GM12891 (cell line): ENCODE measurements around the gene KIAA1614.

ENCODE experiments used
- DNase-seq: peaks from one replicate; pipeline ENCODE4 v3.0.0; 2011; ENCODE audit warnings: low spot score; ENCODE audit not compliant: insufficient read length
- FAIRE-seq: peaks from 2 replicates; lab custom pipeline; 2011; peaks lifted over from hg19 to GRCh38; lab: Jason Lieb, UNC
- PAX5 ChIP-seq: IDR thresholded peaks from 2 replicates; pipeline ENCODE4 v1.6.1; 2011; ENCODE audit warnings: low read length, moderate library complexity, mild to moderate bottlenecking; ENCODE audit not compliant: insufficient read depth, severe bottlenecking
- POLR2A ChIP-seq: IDR thresholded peaks from 2 replicates; pipeline ENCODE4 v1.6.1; 2011; ENCODE audit warnings: low read depth, low read length, control low read depth
- POLR2AphosphoS5 ChIP-seq: IDR thresholded peaks from 2 replicates; pipeline ENCODE4 v1.6.1; 2011; ENCODE audit warnings: low read depth, low read length, control low read depth
- POU2F2 ChIP-seq: IDR thresholded peaks from 2 replicates; pipeline ENCODE4 v1.6.1; 2011; ENCODE audit warnings: low read depth, mild to moderate bottlenecking, control low read depth, low read length, moderate library complexity
- SPI1 ChIP-seq: IDR thresholded peaks from 2 replicates; pipeline ENCODE4 v1.6.1; 2011; ENCODE audit warnings: low read depth, low read length, control low read depth
- TAF1 ChIP-seq: IDR thresholded peaks from 2 replicates; pipeline ENCODE4 v1.6.1; 2011; ENCODE audit warnings: low read depth, low read length, control low read depth

KIAA1614 gene

GRCh38 chr1:180939073-180939710, 26.5 kb downstream of the KIAA1614 start:
- no peak for TF ChIP-seq PAX5
- no peak for TF ChIP-seq POLR2AphosphoS5
- TF ChIP-seq POLR2A, result no peak
- no peak for TF ChIP-seq SPI1
- FAIRE-seq (no peak), DNase-seq (no peak)

DNA sequence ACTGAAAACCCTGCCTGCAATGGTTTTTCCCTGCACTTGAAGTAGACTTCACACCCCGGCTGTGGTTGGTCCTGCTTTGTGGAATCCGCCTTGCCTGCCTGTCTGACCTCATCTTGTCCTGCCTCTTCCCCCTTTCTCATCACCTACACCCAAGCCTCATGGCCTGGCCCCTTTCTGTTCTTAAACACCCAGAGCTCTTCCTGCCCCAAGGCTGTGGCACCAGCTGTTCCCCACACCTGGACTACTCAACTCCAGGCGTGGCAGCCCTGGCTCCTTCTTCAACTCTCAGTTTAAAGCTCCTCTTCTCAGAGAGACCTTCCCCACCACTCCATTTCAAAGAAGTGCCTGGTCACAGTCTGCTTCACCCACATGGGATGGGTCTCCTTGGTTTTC, 27.0 kb downstream of the KIAA1614 start:
- no peak for DNase-seq
- no peak for FAIRE-seq
- no peak for TF ChIP-seq SPI1
- TF ChIP-seq POLR2A, result no peak
- TF ChIP-seq POU2F2, result no peak
- no peak for TF ChIP-seq PAX5
- no peak for TF ChIP-seq POLR2AphosphoS5
- TF ChIP-seq TAF1, result no peak

GRCh38 chr1:180940445-180940844, 27.7 kb downstream of the KIAA1614 start:
- DNase-seq (no peak), FAIRE-seq (no peak)
- TF ChIP-seq POLR2AphosphoS5 (no peak), POLR2A (no peak), SPI1 (no peak), PAX5 (no peak), TAF1 (no peak)

GRCh38 chr1:180941518-180942275, 29.0 kb downstream of the KIAA1614 start:
- DNase-seq, result no peak
- TF ChIP-seq TAF1 (no peak), POLR2A (no peak)
- FAIRE-seq, result no peak

DNA sequence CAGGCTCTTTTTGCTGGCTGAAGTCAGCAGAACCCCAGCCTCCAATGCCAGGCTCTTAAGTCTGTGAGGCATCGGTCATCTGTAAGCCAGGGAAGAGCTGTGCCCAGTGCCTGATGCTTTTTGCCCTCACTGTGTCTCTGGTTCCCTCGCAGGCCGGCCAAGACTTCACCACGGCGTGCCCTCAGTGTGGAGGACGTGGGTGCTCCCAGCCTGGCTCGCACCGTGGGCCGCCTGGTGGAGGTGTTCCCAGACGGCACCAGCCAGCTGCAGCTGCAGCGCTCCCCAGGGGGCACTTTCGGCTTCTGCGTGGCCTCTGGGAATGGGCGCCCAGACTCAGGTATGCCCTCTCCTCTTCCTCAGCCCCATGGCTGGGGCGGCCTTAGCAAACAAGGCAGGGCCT, 32.5 kb downstream of the KIAA1614 start:
- no peak for DNase-seq
- no peak for FAIRE-seq
- TF ChIP-seq POU2F2, result no peak
- no peak for TF ChIP-seq PAX5
- no peak for TF ChIP-seq POLR2AphosphoS5
- TF ChIP-seq POLR2A, result no peak
- TF ChIP-seq SPI1, result no peak
- TF ChIP-seq TAF1, result no peak

DNA sequence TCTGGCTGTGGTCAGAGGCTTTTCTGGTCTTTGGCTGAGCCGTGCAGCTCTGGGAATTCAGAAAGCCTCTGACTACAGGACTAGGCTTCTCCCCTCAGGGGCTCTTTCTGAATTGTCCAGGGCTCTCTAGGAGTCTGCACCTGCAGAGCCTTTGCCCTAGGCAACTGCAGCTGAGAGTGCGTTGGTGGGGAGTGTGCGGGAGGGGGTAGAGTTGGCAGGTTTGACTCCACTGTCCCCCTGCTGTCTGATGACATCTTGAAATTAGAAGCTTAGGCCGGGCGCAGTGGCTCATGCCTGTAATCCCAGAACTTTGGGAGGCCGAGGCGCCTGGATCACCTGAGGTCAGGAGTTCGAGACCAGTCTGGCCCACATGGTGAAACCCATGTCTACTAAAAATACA, 32.9 kb downstream of the KIAA1614 start:
- no peak for TF ChIP-seq POU2F2
- TF ChIP-seq POLR2A, result no peak
- no peak for TF ChIP-seq SPI1
- TF ChIP-seq POLR2AphosphoS5, result no peak
- no peak for TF ChIP-seq TAF1
- TF ChIP-seq PAX5, result no peak
- DNase-seq (no peak), FAIRE-seq (no peak)

DNA sequence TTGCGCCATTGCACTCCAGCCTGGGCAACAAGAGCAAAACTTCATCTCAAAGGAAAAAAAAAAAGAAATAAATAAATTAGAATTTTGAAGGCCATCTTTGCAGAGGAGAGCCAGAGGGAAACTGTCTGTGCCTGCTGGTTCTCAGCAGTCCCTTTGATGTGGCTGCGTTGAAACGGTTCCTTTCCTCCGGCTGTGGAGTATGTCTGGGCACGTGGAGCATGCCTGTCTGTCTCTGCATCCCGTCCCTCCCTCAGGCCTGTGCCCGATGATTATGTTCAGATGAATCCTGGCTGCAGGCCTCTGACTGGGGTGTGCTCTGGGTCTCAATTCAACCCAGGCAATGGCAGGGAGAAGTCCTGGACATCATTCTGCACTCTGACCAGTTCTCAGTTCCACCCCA, 33.4 kb downstream of the KIAA1614 start:
- no peak for FAIRE-seq
- DNase-seq, result no peak
- no peak for TF ChIP-seq PAX5
- TF ChIP-seq SPI1, result no peak
- TF ChIP-seq TAF1, result no peak
- TF ChIP-seq POLR2AphosphoS5, result no peak

- DNase-seq, result no peak
- TF ChIP-seq POLR2AphosphoS5, result no peak
- TF ChIP-seq TAF1, result no peak
- TF ChIP-seq SPI1, result no peak
- no peak for TF ChIP-seq PAX5
- no peak for TF ChIP-seq POU2F2
- TF ChIP-seq POLR2A, result no peak
- no peak for FAIRE-seq
These were observed 34.1 kb downstream of the KIAA1614 start for GRCh38 chr1:180946541-180947498.

DNA sequence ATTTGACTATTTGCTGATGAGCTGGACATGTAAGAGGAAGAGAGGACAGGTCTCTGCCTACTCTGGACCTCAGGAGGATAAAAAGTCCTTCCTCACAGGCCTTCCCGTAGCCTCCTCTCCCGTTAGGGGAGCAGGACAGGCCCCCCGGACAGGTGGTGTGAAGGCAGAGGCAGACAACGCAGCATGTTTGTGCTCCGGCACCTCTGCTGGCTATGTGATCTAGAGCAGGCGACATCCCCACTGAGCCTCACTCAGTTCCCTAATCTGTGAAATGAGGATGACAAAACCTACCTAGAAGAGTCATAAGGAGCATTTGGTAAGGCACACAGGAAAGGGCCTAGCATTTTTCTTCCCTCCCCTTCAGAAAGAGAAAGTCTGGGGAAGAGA, 34.8 kb downstream of the KIAA1614 start:
- FAIRE-seq (no peak), DNase-seq (no peak)
- TF ChIP-seq TAF1, result no peak
- no peak for TF ChIP-seq PAX5
- no peak for TF ChIP-seq POLR2A
- TF ChIP-seq SPI1, result no peak
- TF ChIP-seq POU2F2, result no peak
- no peak for TF ChIP-seq POLR2AphosphoS5
